Gastroesophageal sphincter (tissue), 4 donors: ENCODE data around the gene SMARCD2. TPM values are rescaled to one million over a fixed set of nuclear protein-coding genes. Genes with fewer than 3 reads are reported as not detected.
A peak's percentile ranks its signal among the peaks of the same experiment; 100 is the strongest.

Experiments
- ATAC-seq: fragments of 150-250 bp; one replicate; pipeline ENCODE4 v1.9.1; 2016; ENCODE audit warnings: mild to moderate bottlenecking, moderate library complexity
- H3K27ac ChIP-seq, 4 donors: fragments of 200-600 bp; sonication (generic) in 3 of 4; 1 replicate in 3 of 4; 2 replicates in 1 of 4; pipeline ENCODE4 v1.5.1; 2016 to 2019
- H3K27me3 ChIP-seq: fragments of 200-600 bp; sonication (generic); one replicate; pipeline ENCODE4 v1.5.1; 2019
- H3K36me3 ChIP-seq, 2 donors: fragments of 200-600 bp; sonication (generic); one replicate each; pipeline ENCODE4 v1.5.1; 2019; ENCODE audit warnings: control low read depth in 1 of 2
- H3K4me1 ChIP-seq, 3 donors: fragments of 200-600 bp; sonication (generic); 1 replicate in 2 of 3; 2 replicates in 1 of 3; pipeline ENCODE4 v1.5.1; 2016 to 2019; ENCODE audit warnings: control low read depth in 2 of 3
- H3K4me3 ChIP-seq, 2 donors: fragments of 200-600 bp; sonication (generic); one replicate each; pipeline ENCODE4 v1.5.1; 2019; ENCODE audit warnings: mild to moderate bottlenecking in 1 of 2, moderate library complexity in 1 of 2
- H3K9me3 ChIP-seq, 3 donors: fragments of 200-600 bp; sonication (generic); one replicate each; pipeline ENCODE4 v1.5.1; 2017 to 2019; ENCODE audit warnings: control low read depth in 2 of 3
- EP300 ChIP-seq: sonication (generic); formaldehyde crosslinking; IDR thresholded peaks from one replicate; pipeline ENCODE4 v1.6.1; 2017; ENCODE audit warnings: antibody characterized with exemption, mild to moderate bottlenecking
- POLR2A ChIP-seq, 2 donors: fragments of 450-650 bp; IDR thresholded peaks; one replicate each; pipeline ENCODE4 v1.6.1; 2017; ENCODE audit warnings: antibody characterized with exemption in 2 of 2, mild to moderate bottlenecking in 2 of 2, moderate library complexity in 1 of 2
- POLR2AphosphoS5 ChIP-seq: sonication (generic); formaldehyde crosslinking; IDR thresholded peaks from one replicate; pipeline ENCODE4 v1.6.1; 2017; ENCODE audit warnings: antibody characterized with exemption
- WGBS, 2 donors: methylation state at CpG; one replicate each; pipeline ENCODE4 v1.1.5; 2018; ENCODE audit warnings: low coverage in 1 of 2; 5-methylcytosine and 5-hydroxymethylcytosine counted together
- total RNA-seq, 4 donors: library from RNA; depleted of rRNA; stranded (reverse); fragments of >200 nt; gene quantifications; one replicate each; pipeline ENCODE4 v1.1.0, GENCODE V29; 2016
- TF ChIP-seq, protein P1 (sequence below), 4 experiments: fragments of 200-600 bp in 2 of 4; fragments of 450-650 bp in 2 of 4; sonication (generic) in 1 of 4; IDR thresholded peaks; one replicate each; pipeline ENCODE4 v1.5.1; 2017 to 2019; ENCODE audit warnings: antibody characterized with exemption in 4 of 4, mild to moderate bottlenecking in 2 of 4, moderate library complexity in 2 of 4

SMARCD2 gene
- total RNA-seq, 4 donors from 2014 or later: 103 to 160 (median 141) TPM

DNA sequence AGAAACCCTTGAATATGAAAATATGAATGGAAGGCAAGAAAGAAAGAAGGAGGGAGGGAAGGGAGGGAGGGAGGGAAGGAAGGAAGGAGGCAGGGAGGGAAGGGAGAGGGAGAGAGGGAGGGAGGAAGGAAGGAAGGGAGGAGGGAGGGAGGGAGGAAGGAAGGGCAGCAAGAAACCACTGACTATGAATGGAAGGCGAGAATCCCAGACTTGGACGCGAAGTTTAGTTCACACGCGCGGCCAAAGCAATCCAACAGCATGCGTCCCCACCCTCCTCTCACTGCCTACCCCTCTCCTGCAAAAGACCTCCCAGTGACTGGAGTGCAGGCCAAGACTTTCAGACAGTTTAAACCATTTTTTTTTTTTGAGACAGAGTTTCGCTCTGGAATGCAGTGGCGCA lies 7.9 kb upstream of the SMARCD2 start:
- Histone ChIP-seq H3K4me3 (no peak overlapping the region), H3K27me3 (no peaks in the 10 kb centered on the region), H3K27ac (no peak overlapping the region), H3K36me3 (no peaks in the 10 kb centered on the region), H3K4me1 (peaks cover 0 to 15% (median 0%) of the 10 kb centered on the region in 3 donors), H3K9me3 (no peaks in the 10 kb centered on the region)
- 60 to 88% methylated on average over 8 to 9 of the region's 9 CpGs for WGBS, 2 donors
- no peak for ATAC-seq
- TF ChIP-seq POLR2A (IDR thresholded peaks at IDR 0.05) (no peak), EP300 (no peak), POLR2AphosphoS5 (no peak)
- TF ChIP-seq, protein P1, sequence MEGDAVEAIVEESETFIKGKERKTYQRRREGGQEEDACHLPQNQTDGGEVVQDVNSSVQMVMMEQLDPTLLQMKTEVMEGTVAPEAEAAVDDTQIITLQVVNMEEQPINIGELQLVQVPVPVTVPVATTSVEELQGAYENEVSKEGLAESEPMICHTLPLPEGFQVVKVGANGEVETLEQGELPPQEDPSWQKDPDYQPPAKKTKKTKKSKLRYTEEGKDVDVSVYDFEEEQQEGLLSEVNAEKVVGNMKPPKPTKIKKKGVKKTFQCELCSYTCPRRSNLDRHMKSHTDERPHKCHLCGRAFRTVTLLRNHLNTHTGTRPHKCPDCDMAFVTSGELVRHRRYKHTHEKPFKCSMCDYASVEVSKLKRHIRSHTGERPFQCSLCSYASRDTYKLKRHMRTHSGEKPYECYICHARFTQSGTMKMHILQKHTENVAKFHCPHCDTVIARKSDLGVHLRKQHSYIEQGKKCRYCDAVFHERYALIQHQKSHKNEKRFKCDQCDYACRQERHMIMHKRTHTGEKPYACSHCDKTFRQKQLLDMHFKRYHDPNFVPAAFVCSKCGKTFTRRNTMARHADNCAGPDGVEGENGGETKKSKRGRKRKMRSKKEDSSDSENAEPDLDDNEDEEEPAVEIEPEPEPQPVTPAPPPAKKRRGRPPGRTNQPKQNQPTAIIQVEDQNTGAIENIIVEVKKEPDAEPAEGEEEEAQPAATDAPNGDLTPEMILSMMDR (IDR thresholded peaks at IDR 0.05): no peak

DNA sequence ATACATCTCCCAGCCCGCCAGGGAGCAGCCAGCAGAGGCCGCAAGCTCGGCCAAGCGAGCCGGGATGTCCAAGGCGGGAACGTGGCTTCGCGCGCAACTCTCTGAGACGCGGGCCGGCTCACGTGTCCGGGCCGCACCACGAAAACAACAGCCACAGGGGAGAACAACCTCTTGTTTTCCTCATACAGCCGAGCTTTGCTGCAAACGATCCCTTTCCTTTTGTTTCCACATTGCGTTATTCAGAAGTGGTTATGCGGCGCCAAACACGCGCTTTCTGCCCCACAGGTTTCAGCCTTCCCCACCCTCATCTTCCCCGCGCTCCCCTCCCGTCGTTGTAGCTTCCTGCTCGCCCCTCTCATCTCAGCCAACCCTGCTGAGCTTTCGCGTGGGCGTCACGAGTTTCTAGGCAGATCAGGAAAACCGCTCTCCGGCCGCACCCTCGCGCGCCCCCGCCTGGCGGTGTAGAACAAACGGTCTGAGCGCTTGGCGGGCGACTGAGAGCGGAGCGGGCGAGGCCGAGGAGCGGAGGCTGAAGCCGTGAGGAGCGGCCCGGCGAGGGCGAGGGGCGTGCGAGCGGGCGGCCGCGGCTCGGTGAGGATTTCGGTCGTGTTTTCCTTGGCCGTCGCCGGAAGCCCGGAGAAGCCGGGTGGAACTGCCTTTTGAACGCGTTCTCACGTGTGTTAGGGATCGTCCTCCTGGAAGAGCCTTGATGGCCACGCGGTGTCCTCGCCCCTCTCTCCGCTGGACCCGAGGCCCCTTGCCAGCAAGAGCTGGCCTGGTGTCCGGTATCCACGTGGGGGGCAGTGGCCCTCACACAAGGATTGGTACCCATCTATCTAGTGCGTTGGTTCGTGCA lies 6.6 kb upstream of the SMARCD2 start:
- H3K4me3 ChIP-seq: peak overlapping the region in 1 of 2 donors; percentile 36
- peaks cover 0 to 19% (median 0%) of the 10 kb centered on the region in 3 donors for H3K4me1 ChIP-seq
- no peaks in the 10 kb centered on the region for H3K9me3 ChIP-seq
- ATAC-seq: peak; percentile 97
- TF ChIP-seq POLR2A (IDR thresholded peaks at IDR 0.05) (peak in 1 of 2 donors; percentile 23), POLR2AphosphoS5 (no peak), EP300 (no peak)
- TF ChIP-seq, protein P1 (IDR thresholded peaks at IDR 0.05): peak; percentile 77 to 82 (median 79)
- peak overlapping the region; percentile 7 to 76 (median 40) for H3K27ac ChIP-seq
- no peaks in the 10 kb centered on the region for H3K27me3 ChIP-seq
- 3 to 6% methylated on average over 11 to 32 of the region's 82 CpGs for WGBS, 2 donors
- no peaks in the 10 kb centered on the region for H3K36me3 ChIP-seq

DNA sequence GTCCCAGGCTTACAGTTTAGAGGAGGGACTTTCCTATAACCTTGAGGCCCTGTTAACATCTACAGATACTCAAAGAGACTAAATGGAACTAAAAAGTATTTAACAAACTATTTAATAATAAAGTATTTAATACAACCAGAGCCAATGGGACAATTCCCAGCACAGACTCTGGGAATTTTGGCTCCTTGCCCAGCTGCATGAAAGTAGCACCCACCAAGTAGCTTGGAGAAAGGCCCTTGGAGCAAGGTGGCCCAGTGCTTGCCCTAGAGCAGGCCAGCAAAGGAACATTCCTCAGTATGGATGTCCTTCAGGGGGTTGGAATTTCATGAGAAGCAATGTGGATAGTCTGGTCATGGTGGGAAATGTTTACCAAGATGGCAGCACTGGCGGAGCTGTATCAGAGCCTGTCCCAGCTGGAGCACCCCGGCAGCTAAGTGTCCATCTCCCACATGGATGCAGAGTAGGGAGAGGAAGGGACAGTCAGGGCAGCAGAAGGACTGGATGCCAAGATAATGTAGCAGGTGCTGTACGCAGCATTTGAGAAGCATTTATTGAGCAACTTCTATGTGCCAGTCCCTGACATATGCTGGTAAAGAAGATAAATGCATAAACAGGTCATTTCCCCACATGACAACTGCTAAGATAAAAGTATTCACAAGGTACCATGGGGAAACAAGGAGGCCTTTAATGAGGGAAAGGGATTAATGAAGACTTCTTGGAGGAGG lies 5.2 kb upstream of the SMARCD2 start:
- TF ChIP-seq POLR2A (IDR thresholded peaks at IDR 0.05): no peak
- TF ChIP-seq, protein P1 (IDR thresholded peaks at IDR 0.05): no peak
- H3K36me3 ChIP-seq: no peaks in the 10 kb centered on the region
- peaks cover 0 to 28% (median 3%) of the 10 kb centered on the region in 3 donors for H3K4me1 ChIP-seq
- no peaks in the 10 kb centered on the region for H3K27me3 ChIP-seq
- no peaks in the 10 kb centered on the region for H3K9me3 ChIP-seq
- H3K4me3 ChIP-seq: no peak overlapping the region
- no peak overlapping the region for H3K27ac ChIP-seq
- no peak for ATAC-seq
- WGBS, 2 donors: 67 to 84% methylated on average over 3 of the region's 3 CpGs

DNA sequence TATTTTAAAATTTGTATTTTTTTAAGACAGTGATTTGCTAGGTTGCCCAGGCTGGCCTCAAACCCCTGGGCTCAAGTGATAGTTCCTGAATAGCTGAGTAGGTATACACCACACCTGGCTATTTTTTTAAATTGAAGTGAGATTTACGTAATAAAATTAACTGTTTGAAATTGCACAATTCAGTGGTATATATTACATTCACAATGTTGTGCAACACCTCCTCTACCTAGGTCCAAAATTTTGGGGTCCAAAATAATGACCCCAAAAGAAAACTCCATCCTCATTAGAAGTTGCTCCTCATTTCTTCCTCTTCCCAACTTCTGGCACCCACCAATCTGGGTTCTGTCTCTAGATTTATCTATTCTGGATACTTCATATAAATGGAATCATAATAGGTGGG lies 3.0 kb upstream of the SMARCD2 start:
- no peaks in the 10 kb centered on the region for H3K36me3 ChIP-seq
- 0 to 18% methylated on average over 1 of the region's 1 CpG for whole genome bisulfite sequencing, 2 donors
- H3K27ac ChIP-seq: no peak overlapping the region
- no peaks in the 10 kb centered on the region for H3K27me3 ChIP-seq
- peaks cover 0 to 40% (median 12%) of the 10 kb centered on the region in 3 donors for H3K4me1 ChIP-seq
- no peak for ATAC-seq
- TF ChIP-seq POLR2A (IDR thresholded peaks at IDR 0.05) (no peak), POLR2AphosphoS5 (no peak), EP300 (no peak)
- TF ChIP-seq, protein P1 (IDR thresholded peaks at IDR 0.05): no peak
- H3K4me3 ChIP-seq: no peak overlapping the region
- no peaks in the 10 kb centered on the region for H3K9me3 ChIP-seq
